Lower leg skin (tissue), 4 donors: ENCODE results near the gene CTXN1. TPM values are rescaled to one million over a fixed set of nuclear protein-coding genes. Genes with fewer than 3 reads are reported as not detected.

ENCODE experiments used
- DNase-seq, 2 donors: peaks; one replicate each; pipeline ENCODE4 v3.0.0-alpha.2; 2019; ENCODE audit warnings: low spot score in 2 of 2
- H3K4me3 ChIP-seq: fragments of 200-600 bp; sonication (generic); 2 replicates; pipeline ENCODE4 v1.5.1; 2017; ENCODE audit warnings: mild to moderate bottlenecking, low read depth; ENCODE audit not compliant: poor library complexity, severe bottlenecking
- CTCF ChIP-seq, 3 donors: fragments of 450-650 bp; IDR thresholded peaks; one replicate each; pipeline ENCODE4 v1.5.1; 2016; ENCODE audit warnings: antibody characterized with exemption in 3 of 3, mild to moderate bottlenecking in 3 of 3, moderate library complexity in 2 of 3
- POLR2A ChIP-seq, 2 donors: fragments of 450-650 bp; IDR thresholded peaks; one replicate each; pipeline ENCODE4 v1.6.1; 2016 to 2017; ENCODE audit warnings: antibody characterized with exemption in 2 of 2, mild to moderate bottlenecking in 1 of 2, moderate library complexity in 1 of 2
- WGBS, 2 donors: methylation state at CpG; one replicate each; pipeline ENCODE4 v1.1.5; 2018; 5-methylcytosine and 5-hydroxymethylcytosine counted together
- intact Hi-C: fragments of 100-400 bp; cut with DNase I; formaldehyde crosslinking; loops from one replicate; pipeline ENCODE4 v1.15.0; 2023; ENCODE audit warnings: low total_unique reads
- total RNA-seq, 4 donors: library from RNA; depleted of rRNA; stranded (reverse); fragments of >200 nt; gene quantifications; one replicate each; pipeline ENCODE4 v1.1.0, GENCODE V29; 2016

The CTXN1 gene
- total RNA-seq, 4 donors from 2014 or later, result 4.0 to 4.8 (median 4.0) TPM

GRCh38 chr19:7879836-7880235 lies 46.1 kb downstream of the CTXN1 start:
- no peak for DNase-seq
- WGBS, 2 donors, result 74 to 77% methylated on average over 19 of the region's 19 CpGs
- intact Hi-C loops, result loop anchor here (5.0 kb wide), 1 partner anchor 1283 kb away; no protein-coding TSS in a partner anchor
- no peak overlapping the region for H3K4me3 ChIP-seq
- TF ChIP-seq CTCF (IDR thresholded peaks at IDR 0.05) (no peak), POLR2A (IDR thresholded peaks at IDR 0.05) (no peak)

GRCh38 chr19:7879111-7879807 lies 46.7 kb downstream of the CTXN1 start:
- WGBS, 2 donors, result 53 to 64% methylated on average over 11 to 18 of the region's 18 CpGs
- H3K4me3 ChIP-seq, result no peak overlapping the region
- no peak for DNase-seq
- intact Hi-C loops, result no loop called here
- no peak for TF ChIP-seq CTCF (IDR thresholded peaks at IDR 0.05)
- TF ChIP-seq POLR2A (IDR thresholded peaks at IDR 0.05), result no peak

GRCh38 chr19:7877249-7877836 lies 48.6 kb downstream of the CTXN1 start:
- intact Hi-C loops, result no loop called here
- no peak for DNase-seq
- no peak for TF ChIP-seq CTCF (IDR thresholded peaks at IDR 0.05)
- no peak for TF ChIP-seq POLR2A (IDR thresholded peaks at IDR 0.05)
- 71 to 72% methylated on average over 6 of the region's 6 CpGs for WGBS, 2 donors
- no peak overlapping the region for H3K4me3 ChIP-seq

GRCh38 chr19:7874897-7875273 lies 51.0 kb downstream of the CTXN1 start:
- no peak for DNase-seq
- TF ChIP-seq CTCF (IDR thresholded peaks at IDR 0.05), result no peak
- no peak for TF ChIP-seq POLR2A (IDR thresholded peaks at IDR 0.05)
- WGBS, 2 donors, result 56% methylated on average over 9 to 12 of the region's 12 CpGs
- intact Hi-C loops, result no loop called here
- no peak overlapping the region for H3K4me3 ChIP-seq

Other genes starting within 250 kb of the CTXN1 start
- not detected for gene MCEMP1, start 249.0 kb downstream of the CTXN1 start, total RNA-seq
- 100 to 1,000 TPM; 115 to 197 (median 143) TPM for gene TRAPPC5, start 245.3 kb downstream of the CTXN1 start, total RNA-seq
- gene FCER2, start 224.0 kb downstream of the CTXN1 start, total RNA-seq, result not detected
- gene CLEC4G, start 194.0 kb downstream of the CTXN1 start, total RNA-seq, result 1 to 10 TPM in 1 of 4 donors, under 1 TPM in 1, not detected in 2; 0.36 to 2.3 TPM
- gene CD209, start 178.6 kb downstream of the CTXN1 start, total RNA-seq, result 1 to 10 TPM in 2 of 4 donors, under 1 TPM in 2; 0.55 to 2.1 (median 1.4) TPM
- not detected for gene CLEC4M, start 162.9 kb downstream of the CTXN1 start, total RNA-seq
- 10 to 100 TPM; 16.2 to 23.3 (median 20.0) TPM for gene EVI5L, start 95.9 kb downstream of the CTXN1 start, total RNA-seq
- under 1 TPM; 0.72 to 0.93 (median 0.83) TPM for gene PRR36, start 51.7 kb downstream of the CTXN1 start, total RNA-seq
- gene LRRC8E, start 37.6 kb downstream of the CTXN1 start, total RNA-seq, result 10 to 100 TPM; 27.3 to 31.8 (median 29.8) TPM
- 10 to 100 TPM; 23.1 to 47.8 (median 30.9) TPM for gene MAP2K7, start 22.3 kb downstream of the CTXN1 start, total RNA-seq
- gene TGFBR3L, start 11.3 kb downstream of the CTXN1 start, total RNA-seq, result 1 to 10 TPM in 3 of 4 donors, not detected in 1; 1.5 to 3.7 (median 2.1) TPM
- 10 to 100 TPM; 15.7 to 26.4 (median 24.6) TPM for gene SNAPC2, start 5.8 kb downstream of the CTXN1 start, total RNA-seq
- gene TIMM44, start 17.5 kb upstream of the CTXN1 start, total RNA-seq, result 100 to 1,000 TPM in 1 of 4 donors, 10 to 100 TPM in 3; 36.8 to 119 (median 51.7) TPM
- gene ELAVL1, start 79.5 kb upstream of the CTXN1 start, total RNA-seq, result 10 to 100 TPM; 24.8 to 49.2 (median 30.9) TPM
- under 1 TPM in 1 of 4 donors, not detected in 3; 0.81 TPM for gene CCL25, start 126.6 kb upstream of the CTXN1 start, total RNA-seq
- gene FBN3, start 223.5 kb upstream of the CTXN1 start, total RNA-seq, result 1 to 10 TPM in 1 of 4 donors, under 1 TPM in 1, not detected in 2; 0.04 to 2.1 TPM